Vagina (tissue), 2 donors: ENCODE results near the gene PSME2. TPM values are rescaled to one million over a fixed set of nuclear protein-coding genes. Genes with fewer than 3 reads are reported as not detected.

Experiments
- DNase-seq, 2 donors: peaks; one replicate each; pipeline ENCODE4 v3.0.0-alpha.2; 2017; ENCODE audit errors: extremely low spot score in 2 of 2
- H3K27ac ChIP-seq: fragments of 200-600 bp; sonication (generic); one replicate; pipeline ENCODE4 v1.5.1; 2019
- H3K27me3 ChIP-seq: fragments of 200-600 bp; sonication (generic); one replicate; pipeline ENCODE4 v1.5.1; 2019
- H3K36me3 ChIP-seq, 2 donors: fragments of 200-600 bp; sonication (generic); one replicate each; pipeline ENCODE4 v1.5.1; 2017 to 2019
- H3K4me1 ChIP-seq: fragments of 200-600 bp; sonication (generic); one replicate; pipeline ENCODE4 v1.5.1; 2019
- H3K4me3 ChIP-seq, 2 donors: fragments of 200-600 bp; sonication (generic); 1 replicate in 1 of 2; 2 replicates in 1 of 2; pipeline ENCODE4 v1.5.1; 2016 to 2019
- H3K9me3 ChIP-seq: fragments of 200-600 bp; sonication (generic); one replicate; pipeline ENCODE4 v1.5.1; 2019
- POLR2A ChIP-seq, 2 donors: fragments of 450-650 bp; IDR thresholded peaks; one replicate each; pipeline ENCODE4 v1.6.1; 2017; ENCODE audit warnings: antibody characterized with exemption in 2 of 2, mild to moderate bottlenecking in 2 of 2, moderate library complexity in 2 of 2
- POLR2AphosphoS5 ChIP-seq, 2 donors: sonication (generic); formaldehyde crosslinking; IDR thresholded peaks; one replicate each; pipeline ENCODE4 v1.9.0; 2017; ENCODE audit warnings: antibody characterized with exemption in 2 of 2, mild to moderate bottlenecking in 2 of 2, low read depth in 1 of 2; ENCODE audit not compliant: insufficient read depth in 1 of 2
- intact Hi-C: fragments of 100-400 bp; cut with DNase I; formaldehyde crosslinking; loops from one replicate; pipeline ENCODE4 v1.15.1; 2023
- total RNA-seq: library from RNA; depleted of rRNA; stranded (reverse); fragments of >200 nt; gene quantifications from one replicate; pipeline ENCODE4 v1.2.3, GENCODE V29; 2016
- TF ChIP-seq, protein P1 (sequence below), 3 experiments: fragments of 450-650 bp in 2 of 3; fragments of 200-600 bp in 1 of 3; sonication (generic) in 1 of 3; IDR thresholded peaks; one replicate each; pipeline ENCODE4 v1.5.1; 2017 to 2019; ENCODE audit warnings: antibody characterized with exemption in 3 of 3, mild to moderate bottlenecking in 2 of 3, moderate library complexity in 2 of 3

PSME2 gene
- total RNA-seq, 1 donor from 2014 or later, result 131 TPM

DNA sequence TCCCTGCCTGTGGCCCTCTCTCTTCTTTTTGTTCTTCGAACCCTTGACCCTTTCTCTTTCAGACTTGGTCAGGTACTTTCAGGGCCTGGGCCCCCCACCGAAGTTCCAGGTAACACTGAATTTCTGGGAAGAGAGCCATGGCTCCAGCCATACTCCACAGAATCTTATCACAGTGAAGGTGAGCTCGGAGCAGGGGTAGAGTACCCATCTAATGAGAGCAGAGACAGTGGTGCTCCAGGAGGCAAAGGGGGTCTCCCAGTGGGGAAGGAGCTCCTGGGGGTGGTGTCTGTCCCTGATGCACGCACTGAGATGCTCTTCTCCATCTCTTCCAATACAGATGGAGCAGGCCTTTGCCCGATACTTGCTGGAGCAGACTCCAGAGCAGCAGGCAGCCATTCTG is 19.4 kb upstream of the PSME2 start:
- DNase-seq, result no peak
- TF ChIP-seq POLR2A (IDR thresholded peaks at IDR 0.05), result no peak
- TF ChIP-seq POLR2AphosphoS5 (IDR thresholded peaks at IDR 0.05; ENCODE audit: insufficient read depth in 1 of 2, low read depth in 1 of 2), result no peak
- TF ChIP-seq, protein P1, sequence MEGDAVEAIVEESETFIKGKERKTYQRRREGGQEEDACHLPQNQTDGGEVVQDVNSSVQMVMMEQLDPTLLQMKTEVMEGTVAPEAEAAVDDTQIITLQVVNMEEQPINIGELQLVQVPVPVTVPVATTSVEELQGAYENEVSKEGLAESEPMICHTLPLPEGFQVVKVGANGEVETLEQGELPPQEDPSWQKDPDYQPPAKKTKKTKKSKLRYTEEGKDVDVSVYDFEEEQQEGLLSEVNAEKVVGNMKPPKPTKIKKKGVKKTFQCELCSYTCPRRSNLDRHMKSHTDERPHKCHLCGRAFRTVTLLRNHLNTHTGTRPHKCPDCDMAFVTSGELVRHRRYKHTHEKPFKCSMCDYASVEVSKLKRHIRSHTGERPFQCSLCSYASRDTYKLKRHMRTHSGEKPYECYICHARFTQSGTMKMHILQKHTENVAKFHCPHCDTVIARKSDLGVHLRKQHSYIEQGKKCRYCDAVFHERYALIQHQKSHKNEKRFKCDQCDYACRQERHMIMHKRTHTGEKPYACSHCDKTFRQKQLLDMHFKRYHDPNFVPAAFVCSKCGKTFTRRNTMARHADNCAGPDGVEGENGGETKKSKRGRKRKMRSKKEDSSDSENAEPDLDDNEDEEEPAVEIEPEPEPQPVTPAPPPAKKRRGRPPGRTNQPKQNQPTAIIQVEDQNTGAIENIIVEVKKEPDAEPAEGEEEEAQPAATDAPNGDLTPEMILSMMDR (IDR thresholded peaks at IDR 0.05), result no peak
- no peak overlapping the region for H3K27ac ChIP-seq
- peaks cover 32% of the 10 kb centered on the region for H3K4me1 ChIP-seq
- H3K36me3 ChIP-seq, result peaks cover 0 to 51% of the 10 kb centered on the region in 2 donors
- intact Hi-C loops, result no loop called here
- H3K4me3 ChIP-seq, result no peak overlapping the region
- no peaks in the 10 kb centered on the region for H3K27me3 ChIP-seq
- no peaks in the 10 kb centered on the region for H3K9me3 ChIP-seq

DNA sequence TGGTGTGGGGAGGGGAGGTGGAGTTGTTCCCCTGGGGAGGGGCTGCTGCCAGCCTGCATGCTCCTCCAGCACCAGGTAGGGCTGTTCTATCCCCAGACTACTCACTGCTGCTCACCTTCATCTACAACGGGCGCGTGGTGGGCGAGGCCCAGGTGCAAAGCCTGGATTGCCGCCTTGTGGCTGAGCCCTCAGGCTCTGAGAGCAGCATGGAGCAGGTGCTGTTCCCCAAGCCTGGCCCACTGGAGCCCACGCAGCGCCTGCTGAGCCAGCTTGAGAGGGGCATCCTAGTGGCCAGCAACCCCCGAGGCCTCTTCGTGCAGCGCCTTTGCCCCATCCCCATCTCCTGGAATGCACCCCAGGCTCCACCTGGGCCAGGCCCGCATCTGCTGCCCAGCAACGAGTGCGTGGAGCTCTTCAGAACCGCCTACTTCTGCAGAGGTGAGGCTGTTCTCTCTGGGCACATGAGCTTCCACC is 18.1 kb upstream of the PSME2 start:
- no peak for DNase-seq
- Histone ChIP-seq H3K27ac (no peak overlapping the region), H3K4me3 (no peak overlapping the region), H3K36me3 (peaks cover 0 to 51% of the 10 kb centered on the region in 2 donors), H3K9me3 (no peaks in the 10 kb centered on the region), H3K4me1 (peaks cover 38% of the 10 kb centered on the region), H3K27me3 (no peaks in the 10 kb centered on the region)
- TF ChIP-seq, protein P1 (IDR thresholded peaks at IDR 0.05), result no peak
- TF ChIP-seq POLR2A (IDR thresholded peaks at IDR 0.05), result no peak
- TF ChIP-seq POLR2AphosphoS5 (IDR thresholded peaks at IDR 0.05; ENCODE audit: insufficient read depth in 1 of 2, low read depth in 1 of 2), result no peak
- intact Hi-C loops, result no loop called here

DNA sequence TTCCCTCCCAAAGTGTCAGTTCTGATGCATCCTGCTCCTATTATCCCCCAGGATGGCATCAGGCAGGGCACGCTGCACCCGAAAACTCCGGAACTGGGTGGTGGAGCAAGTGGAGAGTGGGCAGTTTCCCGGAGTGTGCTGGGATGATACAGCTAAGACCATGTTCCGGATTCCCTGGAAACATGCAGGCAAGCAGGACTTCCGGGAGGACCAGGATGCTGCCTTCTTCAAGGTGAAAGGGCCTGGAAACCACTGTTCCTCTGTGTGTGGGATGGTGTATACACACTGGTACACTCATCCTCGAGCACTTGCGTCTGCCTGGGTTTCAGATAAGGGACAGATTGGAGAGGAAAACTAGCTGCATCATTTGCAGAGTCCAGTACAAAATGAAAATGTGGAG is 15.7 kb upstream of the PSME2 start:
- H3K9me3 ChIP-seq, result no peaks in the 10 kb centered on the region
- H3K27ac ChIP-seq, result peak overlapping the region; percentile 95
- peaks cover 0 to 60% of the 10 kb centered on the region in 2 donors for H3K36me3 ChIP-seq
- H3K27me3 ChIP-seq, result no peaks in the 10 kb centered on the region
- intact Hi-C loops, result no loop called here
- TF ChIP-seq POLR2A (IDR thresholded peaks at IDR 0.05), result no peak
- TF ChIP-seq POLR2AphosphoS5 (IDR thresholded peaks at IDR 0.05; ENCODE audit: insufficient read depth in 1 of 2, low read depth in 1 of 2), result no peak
- TF ChIP-seq, protein P1 (IDR thresholded peaks at IDR 0.05), result no peak
- H3K4me3 ChIP-seq, result peak overlapping the region; percentile 58
- DNase-seq, result no peak
- peaks cover 38% of the 10 kb centered on the region for H3K4me1 ChIP-seq

DNA sequence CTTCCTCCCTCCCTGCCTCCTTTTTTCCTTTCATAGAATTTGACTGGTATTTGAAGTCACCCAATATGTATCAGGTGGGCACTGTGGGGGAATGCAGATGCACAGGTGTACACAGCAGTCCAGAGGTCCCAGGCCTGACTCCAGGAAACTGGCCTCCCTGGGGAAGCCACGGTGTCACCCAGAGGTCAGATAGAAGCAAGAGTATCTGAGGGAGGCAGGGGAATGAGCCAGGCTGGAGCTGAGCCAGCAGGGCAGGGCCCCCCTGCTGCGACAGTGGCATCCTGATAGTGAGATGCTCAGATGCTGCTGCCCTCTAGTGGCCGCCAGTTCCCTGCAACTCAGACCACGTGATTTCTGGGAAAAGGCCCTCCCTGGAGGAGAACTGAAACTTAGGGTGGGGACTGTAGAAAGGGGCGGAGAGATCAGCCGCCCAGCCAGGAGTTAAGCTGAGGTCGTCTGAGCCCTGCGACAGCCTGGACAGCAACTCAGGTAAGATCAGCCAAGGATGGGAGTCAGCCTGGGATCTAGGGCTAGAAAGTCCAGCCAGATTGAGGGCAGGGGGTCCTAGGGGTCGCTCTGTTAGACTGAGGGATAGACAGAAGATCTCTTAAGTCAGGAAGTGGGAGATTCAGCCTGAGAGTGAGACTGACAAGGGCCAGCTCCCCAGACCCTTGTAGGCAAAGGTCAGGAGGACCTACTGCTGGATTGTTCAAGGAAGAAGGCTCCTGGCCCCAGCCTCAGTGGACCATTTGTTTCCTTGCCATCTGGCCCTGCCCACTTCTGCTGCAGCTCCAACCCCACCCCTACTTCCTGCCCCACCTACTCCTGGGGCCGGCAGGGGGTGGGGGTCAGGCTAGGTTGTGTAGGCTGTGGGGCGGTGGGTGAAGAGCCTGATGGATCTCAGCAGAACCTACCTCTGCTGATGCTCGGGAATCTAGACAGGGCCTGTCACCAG is 14.7 kb upstream of the PSME2 start, which contains the start of gene IRF9:
Gene IRF9, plus strand, starts transcription at position 416 of the 955 bp plus-strand sequence. CDS start 880 bp downstream, outside the sequence.
- no peaks in the 10 kb centered on the region for H3K27me3 ChIP-seq
- intact Hi-C loops, result no loop called here
- H3K36me3 ChIP-seq, result peaks cover 0 to 59% of the 10 kb centered on the region in 2 donors
- H3K4me3 ChIP-seq, result peak within 1 kb of the TSS; percentile 58
- DNase-seq, result peak in 1 of 2 donors; percentile 97
- peaks cover 38% of the 10 kb centered on the region for H3K4me1 ChIP-seq
- no peaks in the 10 kb centered on the region for H3K9me3 ChIP-seq
- H3K27ac ChIP-seq, result peak within 1 kb of the TSS; percentile 95
- TF ChIP-seq POLR2AphosphoS5 (IDR thresholded peaks at IDR 0.05; ENCODE audit: insufficient read depth in 1 of 2, low read depth in 1 of 2), result peak; percentile 91 to 98
- peak in 1 of 2 donors; percentile 40 for TF ChIP-seq POLR2A (IDR thresholded peaks at IDR 0.05)
- TF ChIP-seq, protein P1 (IDR thresholded peaks at IDR 0.05), result peak; percentile 82 to 98 (median 88)
